ENCODE results near the gene FCRL1.

- TF ChIP-seq, protein P1, sequence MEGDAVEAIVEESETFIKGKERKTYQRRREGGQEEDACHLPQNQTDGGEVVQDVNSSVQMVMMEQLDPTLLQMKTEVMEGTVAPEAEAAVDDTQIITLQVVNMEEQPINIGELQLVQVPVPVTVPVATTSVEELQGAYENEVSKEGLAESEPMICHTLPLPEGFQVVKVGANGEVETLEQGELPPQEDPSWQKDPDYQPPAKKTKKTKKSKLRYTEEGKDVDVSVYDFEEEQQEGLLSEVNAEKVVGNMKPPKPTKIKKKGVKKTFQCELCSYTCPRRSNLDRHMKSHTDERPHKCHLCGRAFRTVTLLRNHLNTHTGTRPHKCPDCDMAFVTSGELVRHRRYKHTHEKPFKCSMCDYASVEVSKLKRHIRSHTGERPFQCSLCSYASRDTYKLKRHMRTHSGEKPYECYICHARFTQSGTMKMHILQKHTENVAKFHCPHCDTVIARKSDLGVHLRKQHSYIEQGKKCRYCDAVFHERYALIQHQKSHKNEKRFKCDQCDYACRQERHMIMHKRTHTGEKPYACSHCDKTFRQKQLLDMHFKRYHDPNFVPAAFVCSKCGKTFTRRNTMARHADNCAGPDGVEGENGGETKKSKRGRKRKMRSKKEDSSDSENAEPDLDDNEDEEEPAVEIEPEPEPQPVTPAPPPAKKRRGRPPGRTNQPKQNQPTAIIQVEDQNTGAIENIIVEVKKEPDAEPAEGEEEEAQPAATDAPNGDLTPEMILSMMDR (IDR thresholded peaks at IDR 0.05): no peak
- TF ChIP-seq POLR2A (IDR thresholded peaks at IDR 0.05): no peak
- TF ChIP-seq EP300 (IDR thresholded peaks at IDR 0.05): no peak
Measured at GRCh38 chr1:157842939-157843338, 23.0 kb upstream of the FCRL1 start.

Data from tibial nerve (tissue), 4 donors.